ENCODE results near the gene LPP.

- TF ChIP-seq CTCF (conservative IDR thresholded peaks at IDR 0.05; ENCODE audit: low read depth, low read length) (no peak), EZH2 (IDR thresholded peaks at IDR 0.05; ENCODE audit: low read length, unreplicated experiment) (no peak)
These were observed 27.7 kb upstream of the LPP start for GRCh38 chr3:188126276-188126675.

Data from PC-3 (cell line).